HG02678 (cell line): ENCODE measurements around the gene LSM2.
"Not testable (repeated sequence)": the region's sequence is repeated elsewhere in the genome, so short reads cannot be mapped to it uniquely, and the experiment has no call there.

Experiments
- ATAC-seq: cut with Tn5 transposase; IDR thresholded peaks from one replicate; pipeline ENCODE4 v1.9.1; 2021; ENCODE audit warnings: mild to moderate bottlenecking, moderate library complexity; ENCODE audit not compliant: unreplicated experiment

LSM2 gene

DNA sequence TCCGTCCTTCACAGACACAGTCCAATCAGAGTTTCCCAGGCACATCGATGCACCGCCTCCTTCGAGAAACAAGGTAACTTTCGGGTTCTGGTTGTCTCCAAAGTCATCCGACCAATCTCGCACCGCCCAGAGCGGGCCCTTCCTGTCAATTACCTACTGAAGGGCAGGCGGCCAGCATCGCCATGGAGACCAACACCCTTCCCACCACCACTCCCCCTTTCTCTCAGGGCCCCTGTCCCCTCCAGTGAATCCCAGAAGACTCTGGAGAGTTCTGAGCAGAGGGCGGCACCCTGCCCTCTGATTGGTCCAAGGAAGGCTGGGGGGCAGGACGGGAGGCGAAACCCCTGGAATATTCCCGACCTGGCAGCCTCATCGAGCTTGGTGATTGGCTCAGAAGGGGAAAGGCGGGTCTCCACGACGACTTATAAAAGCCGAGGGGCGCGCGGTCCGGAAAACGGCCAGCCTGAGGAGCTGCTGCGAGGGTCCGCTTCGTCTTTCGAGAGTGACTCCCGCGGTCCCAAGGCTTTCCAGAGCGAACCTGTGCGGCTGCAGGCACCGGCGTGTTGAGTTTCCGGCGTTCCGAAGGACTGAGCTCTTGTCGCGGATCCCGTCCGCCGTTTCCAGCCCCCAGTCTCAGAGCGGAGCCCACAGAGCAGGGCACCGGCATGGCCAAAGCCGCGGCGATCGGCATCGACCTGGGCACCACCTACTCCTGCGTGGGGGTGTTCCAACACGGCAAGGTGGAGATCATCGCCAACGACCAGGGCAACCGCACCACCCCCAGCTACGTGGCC is 20.7 kb upstream of the LSM2 start, which contains the start of gene HSPA1B:
Gene HSPA1B (plus strand): TSS at position 453 of the 794 bp plus-strand sequence. CDS start 213 bp downstream, at position 666.
- ATAC-seq: peak; percentile 72

GRCh38 chr6:31826793-31827285 is 20.1 kb upstream of the LSM2 start:
- ATAC-seq: peak; percentile 14

DNA sequence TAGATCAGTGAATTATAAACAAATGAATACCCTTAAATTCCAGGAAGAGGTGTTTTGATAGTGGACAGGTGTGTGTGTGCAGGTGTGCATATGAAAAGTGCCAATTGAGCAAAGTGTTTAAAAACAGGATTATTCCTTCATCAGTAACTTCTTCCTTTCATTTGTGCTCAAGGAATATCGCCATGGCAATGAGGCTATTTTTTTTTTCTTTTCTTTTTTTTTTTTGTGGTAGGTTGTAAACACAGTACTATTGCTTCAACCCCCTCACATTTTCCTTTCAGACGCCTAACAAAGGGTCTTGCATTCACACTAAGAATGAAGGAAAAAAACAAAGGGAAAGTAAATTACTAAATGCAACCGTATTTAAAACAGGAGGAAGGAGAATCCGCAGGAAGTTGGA is 18.8 kb upstream of the LSM2 start:
- ATAC-seq: no peak

- not testable (repeated sequence) for ATAC-seq
Measured at GRCh38 chr6:31823592-31824196, 16.9 kb upstream of the LSM2 start.

GRCh38 chr6:31822036-31822821 is 15.5 kb upstream of the LSM2 start:
- ATAC-seq: no peak

- ATAC-seq: no peak
Measured at GRCh38 chr6:31821301-31822035, 14.7 kb upstream of the LSM2 start.

- ATAC-seq: not testable (repeated sequence)
Measured at GRCh38 chr6:31820399-31820798, 13.6 kb upstream of the LSM2 start.

GRCh38 chr6:31819871-31820299 is 13.1 kb upstream of the LSM2 start:
- no peak for ATAC-seq

GRCh38 chr6:31817929-31818511 is 11.3 kb upstream of the LSM2 start:
- ATAC-seq: not testable (repeated sequence)

DNA sequence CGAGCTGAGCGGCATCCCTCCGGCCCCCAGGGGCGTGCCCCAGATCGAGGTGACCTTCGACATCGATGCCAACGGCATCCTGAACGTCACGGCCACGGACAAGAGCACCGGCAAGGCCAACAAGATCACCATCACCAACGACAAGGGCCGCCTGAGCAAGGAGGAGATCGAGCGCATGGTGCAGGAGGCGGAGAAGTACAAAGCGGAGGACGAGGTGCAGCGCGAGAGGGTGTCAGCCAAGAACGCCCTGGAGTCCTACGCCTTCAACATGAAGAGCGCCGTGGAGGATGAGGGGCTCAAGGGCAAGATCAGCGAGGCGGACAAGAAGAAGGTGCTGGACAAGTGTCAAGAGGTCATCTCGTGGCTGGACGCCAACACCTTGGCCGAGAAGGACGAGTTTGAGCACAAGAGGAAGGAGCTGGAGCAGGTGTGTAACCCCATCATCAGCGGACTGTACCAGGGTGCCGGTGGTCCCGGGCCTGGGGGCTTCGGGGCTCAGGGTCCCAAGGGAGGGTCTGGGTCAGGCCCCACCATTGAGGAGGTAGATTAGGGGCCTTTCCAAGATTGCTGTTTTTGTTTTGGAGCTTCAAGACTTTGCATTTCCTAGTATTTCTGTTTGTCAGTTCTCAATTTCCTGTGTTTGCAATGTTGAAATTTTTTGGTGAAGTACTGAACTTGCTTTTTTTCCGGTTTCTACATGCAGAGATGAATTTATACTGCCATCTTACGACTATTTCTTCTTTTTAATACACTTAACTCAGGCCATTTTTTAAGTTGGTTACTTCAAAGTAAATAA is 10.6 kb upstream of the LSM2 start:
- ATAC-seq: not testable (repeated sequence)

DNA sequence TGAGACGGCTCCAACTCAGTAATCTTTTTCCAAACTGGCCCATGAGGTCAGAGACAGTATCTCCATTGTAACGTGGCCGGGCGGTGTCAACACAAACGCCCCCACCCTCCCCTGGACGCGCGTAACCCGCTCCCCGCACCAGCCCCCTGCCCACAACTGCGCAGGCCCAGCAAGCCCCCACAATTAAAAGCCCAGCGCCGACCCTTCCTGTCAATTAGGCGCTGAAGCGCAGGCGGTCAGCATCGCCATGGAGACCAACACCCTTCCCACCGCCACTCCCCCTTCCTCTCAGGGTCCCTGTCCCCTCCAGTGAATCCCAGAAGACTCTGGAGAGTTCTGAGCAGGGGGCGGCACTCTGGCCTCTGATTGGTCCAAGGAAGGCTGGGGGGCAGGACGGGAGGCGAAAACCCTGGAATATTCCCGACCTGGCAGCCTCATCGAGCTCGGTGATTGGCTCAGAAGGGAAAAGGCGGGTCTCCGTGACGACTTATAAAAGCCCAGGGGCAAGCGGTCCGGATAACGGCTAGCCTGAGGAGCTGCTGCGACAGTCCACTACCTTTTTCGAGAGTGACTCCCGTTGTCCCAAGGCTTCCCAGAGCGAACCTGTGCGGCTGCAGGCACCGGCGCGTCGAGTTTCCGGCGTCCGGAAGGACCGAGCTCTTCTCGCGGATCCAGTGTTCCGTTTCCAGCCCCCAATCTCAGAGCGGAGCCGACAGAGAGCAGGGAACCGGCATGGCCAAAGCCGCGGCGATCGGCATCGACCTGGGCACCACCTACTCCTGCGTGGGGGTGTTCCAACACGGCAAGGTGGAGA is 8.5 kb upstream of the LSM2 start, which contains the start of the genes HSPA1A and HSPA1L:
Gene HSPA1A (plus strand): TSS at position 519 of the 814 bp plus-strand sequence. CDS start 214 bp downstream, at position 733.
Gene HSPA1L (minus strand): TSS at position 259 of the 814 bp plus-strand sequence. CDS start 3,311 bp downstream, outside the sequence.
- ATAC-seq: peak; percentile 56

GRCh38 chr6:31814677-31815024 is 7.9 kb upstream of the LSM2 start:
- ATAC-seq: no peak

GRCh38 chr6:31813465-31813849 is 6.7 kb upstream of the LSM2 start:
- ATAC-seq: no peak

GRCh38 chr6:31811645-31812044 is 4.9 kb upstream of the LSM2 start:
- ATAC-seq: no peak

DNA sequence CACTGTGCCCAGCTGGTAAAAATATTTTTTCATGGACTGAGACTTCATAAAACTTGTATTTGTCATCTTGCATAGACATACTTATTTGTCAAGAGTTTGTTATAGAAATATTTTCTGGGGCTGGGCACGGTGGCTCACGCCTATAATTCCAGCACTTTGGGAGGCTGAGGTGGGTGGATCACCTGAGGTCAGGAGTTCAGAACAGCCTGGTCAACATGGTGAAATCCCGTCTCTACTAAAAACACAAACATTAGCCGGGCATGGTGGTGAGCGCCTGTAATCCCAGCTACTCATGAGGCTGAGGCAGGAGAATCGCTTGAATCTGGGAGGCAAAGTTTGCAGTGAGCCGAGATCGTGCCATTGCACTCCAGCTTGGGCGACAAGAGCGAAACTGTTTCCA is 1.8 kb upstream of the LSM2 start:
- ATAC-seq: not testable (repeated sequence)

DNA sequence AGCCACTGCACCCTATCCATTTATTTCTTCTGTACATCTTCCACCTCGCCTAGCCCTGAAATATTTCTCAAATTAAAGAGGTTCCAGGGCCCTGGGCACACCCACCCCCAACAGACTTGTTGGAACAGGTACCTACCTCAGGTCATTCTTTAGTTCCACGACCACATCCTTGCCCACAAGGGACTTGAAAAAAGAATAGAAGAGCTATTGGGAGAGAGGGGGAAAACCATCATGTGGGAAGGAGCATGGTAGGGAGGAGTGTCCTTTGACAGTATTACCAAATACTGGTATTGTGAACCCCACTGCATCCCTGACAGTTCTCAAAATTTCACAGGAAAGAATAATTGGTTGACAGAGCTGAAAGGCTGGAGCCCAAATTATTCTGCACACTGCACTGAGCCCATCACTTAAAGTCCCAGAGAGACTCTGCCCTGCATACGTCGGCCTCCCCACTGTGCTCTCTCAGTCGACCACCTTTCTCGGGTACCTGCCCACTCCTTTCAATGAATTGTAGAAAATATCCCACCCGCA is 762 bp downstream of the LSM2 start:
- ATAC-seq: no peak

DNA sequence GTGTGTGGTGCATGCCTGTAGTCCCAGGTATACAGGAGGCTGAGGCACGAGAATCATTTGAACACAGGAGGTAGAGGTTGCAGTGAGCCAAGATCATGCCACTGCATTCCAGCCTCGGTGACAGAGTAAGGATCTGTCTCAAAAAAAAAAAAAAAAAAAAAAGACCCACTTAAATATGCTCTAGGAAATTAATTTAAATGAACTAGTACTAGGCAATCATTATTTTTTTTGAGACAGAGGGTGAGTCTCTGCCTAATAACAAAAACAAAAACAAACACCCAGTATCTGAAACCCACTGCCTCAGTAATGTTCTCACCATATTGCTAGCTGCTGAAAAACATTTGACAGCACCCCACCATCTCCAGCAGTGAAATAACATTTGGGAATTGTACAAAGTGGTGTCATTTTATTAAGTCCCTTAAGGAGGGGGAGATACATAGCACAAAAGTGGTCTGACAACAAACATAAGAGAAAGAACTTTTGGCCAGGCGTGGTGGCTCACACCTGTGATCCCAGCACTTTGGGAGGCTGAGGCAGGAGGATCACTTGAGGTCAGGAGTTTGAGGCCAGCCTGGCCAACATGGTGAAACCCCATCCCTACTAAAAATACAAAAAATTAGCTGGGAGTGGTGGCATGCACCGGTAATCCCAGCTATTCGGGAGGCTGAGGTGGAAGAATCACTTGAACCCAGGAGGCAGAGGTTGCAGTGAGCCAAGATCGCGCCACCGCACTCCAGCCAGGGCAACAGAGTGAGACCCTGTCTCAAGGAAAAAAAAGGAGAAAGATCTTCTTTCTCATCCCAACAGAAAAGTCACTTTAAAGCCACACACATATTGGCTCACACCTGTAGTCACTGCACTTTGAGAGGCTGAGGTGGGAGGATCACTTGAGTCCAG is 5.5 kb downstream of the LSM2 start:
- ATAC-seq: not testable (repeated sequence)
